IPS-15b (cell line): ENCODE results near the gene MYO15B.

ENCODE experiments used
- H3K27me3 ChIP-seq: one replicate; pipeline ENCODE4 v1.6.1; 2013; ENCODE audit warnings: low read length; ENCODE audit not compliant: control insufficient read depth, insufficient read depth
- H3K36me3 ChIP-seq: one replicate; pipeline ENCODE4 v1.6.1; 2013; ENCODE audit warnings: low read length; ENCODE audit not compliant: control insufficient read depth, insufficient read depth
- H3K4me1 ChIP-seq: one replicate; pipeline ENCODE4 v1.6.1; 2013; ENCODE audit warnings: mild to moderate bottlenecking, low read length; ENCODE audit not compliant: control insufficient read depth, insufficient read depth
- H3K4me3 ChIP-seq: one replicate; pipeline ENCODE4 v1.5.1; 2013; ENCODE audit warnings: low read depth, low read length
- H3K9ac ChIP-seq: one replicate; pipeline ENCODE4 v1.6.1; 2013; ENCODE audit warnings: low read depth, mild to moderate bottlenecking, low read length
- H3K9me3 ChIP-seq: one replicate; pipeline ENCODE4 v1.6.1; 2013; ENCODE audit warnings: mild to moderate bottlenecking, low read length; ENCODE audit not compliant: control insufficient read depth, insufficient read depth

Gene MYO15B

GRCh38 chr17:75614006-75614405 is 26.4 kb downstream of the MYO15B start:
- peaks cover 4% of the 10 kb centered on the region for H3K36me3 ChIP-seq
- H3K27me3 ChIP-seq = no peaks in the 10 kb centered on the region
- no peaks in the 10 kb centered on the region for H3K4me1 ChIP-seq
- H3K9ac ChIP-seq = no peak overlapping the region
- H3K4me3 ChIP-seq = no peak overlapping the region
- H3K9me3 ChIP-seq = no peaks in the 10 kb centered on the region

- Histone ChIP-seq H3K36me3 (peaks cover 4% of the 10 kb centered on the region), H3K4me1 (no peaks in the 10 kb centered on the region), H3K4me3 (no peak overlapping the region), H3K27me3 (no peaks in the 10 kb centered on the region), H3K9me3 (no peaks in the 10 kb centered on the region), H3K9ac (no peak overlapping the region)
Observed at GRCh38 chr17:75614556-75615270, 27.1 kb downstream of the MYO15B start.

- H3K4me3 ChIP-seq = no peak overlapping the region
- H3K27me3 ChIP-seq = no peaks in the 10 kb centered on the region
- no peaks in the 10 kb centered on the region for H3K9me3 ChIP-seq
- no peaks in the 10 kb centered on the region for H3K4me1 ChIP-seq
- no peak overlapping the region for H3K9ac ChIP-seq
- peaks cover 4% of the 10 kb centered on the region for H3K36me3 ChIP-seq
Observed at GRCh38 chr17:75615301-75615700, 27.7 kb downstream of the MYO15B start.

GRCh38 chr17:75616521-75617122 is 29.0 kb downstream of the MYO15B start:
- H3K27me3 ChIP-seq = no peaks in the 10 kb centered on the region

GRCh38 chr17:75617218-75617617 is 29.6 kb downstream of the MYO15B start:
- Histone ChIP-seq H3K4me3 (no peak overlapping the region), H3K4me1 (no peaks in the 10 kb centered on the region), H3K36me3 (peaks cover 4% of the 10 kb centered on the region), H3K9ac (no peak overlapping the region), H3K27me3 (no peaks in the 10 kb centered on the region), H3K9me3 (no peaks in the 10 kb centered on the region)

More at GRCh38 chr17:75616521-75617122, 29.0 kb downstream of the MYO15B start:
- no peaks in the 10 kb centered on the region for H3K9me3 ChIP-seq
- H3K36me3 ChIP-seq = peaks cover 4% of the 10 kb centered on the region
- no peak overlapping the region for H3K4me3 ChIP-seq
- H3K4me1 ChIP-seq = no peaks in the 10 kb centered on the region
- no peak overlapping the region for H3K9ac ChIP-seq

- Histone ChIP-seq H3K4me1 (no peaks in the 10 kb centered on the region), H3K27me3 (no peaks in the 10 kb centered on the region), H3K9ac (no peak overlapping the region), H3K9me3 (no peaks in the 10 kb centered on the region), H3K36me3 (peaks cover 4% of the 10 kb centered on the region), H3K4me3 (no peak overlapping the region)
Observed at GRCh38 chr17:75617675-75618074, 30.1 kb downstream of the MYO15B start.

GRCh38 chr17:75619506-75620431 is 32.2 kb downstream of the MYO15B start:
- Histone ChIP-seq H3K9ac (no peak overlapping the region), H3K4me3 (no peak overlapping the region), H3K9me3 (no peaks in the 10 kb centered on the region), H3K4me1 (no peaks in the 10 kb centered on the region), H3K36me3 (peaks cover 4% of the 10 kb centered on the region), H3K27me3 (no peaks in the 10 kb centered on the region)

- Histone ChIP-seq H3K4me3 (no peak overlapping the region), H3K36me3 (peaks cover 2% of the 10 kb centered on the region), H3K27me3 (no peaks in the 10 kb centered on the region), H3K9ac (no peak overlapping the region), H3K4me1 (no peaks in the 10 kb centered on the region), H3K9me3 (no peaks in the 10 kb centered on the region)
Observed at GRCh38 chr17:75621489-75621888, 33.9 kb downstream of the MYO15B start.

- Histone ChIP-seq H3K9ac (no peak overlapping the region), H3K36me3 (peaks cover 2% of the 10 kb centered on the region), H3K4me3 (no peak overlapping the region), H3K27me3 (no peaks in the 10 kb centered on the region), H3K4me1 (no peaks in the 10 kb centered on the region), H3K9me3 (no peaks in the 10 kb centered on the region)
Observed at GRCh38 chr17:75622076-75622475, 34.5 kb downstream of the MYO15B start.

- H3K4me3 ChIP-seq = no peak overlapping the region
- no peaks in the 10 kb centered on the region for H3K4me1 ChIP-seq
- peaks cover 2% of the 10 kb centered on the region for H3K36me3 ChIP-seq
- no peak overlapping the region for H3K9ac ChIP-seq
- no peaks in the 10 kb centered on the region for H3K9me3 ChIP-seq
- H3K27me3 ChIP-seq = no peaks in the 10 kb centered on the region
Observed at GRCh38 chr17:75622771-75623273, 35.2 kb downstream of the MYO15B start.

GRCh38 chr17:75623386-75623785 is 35.8 kb downstream of the MYO15B start:
- Histone ChIP-seq H3K9me3 (no peaks in the 10 kb centered on the region), H3K4me1 (no peaks in the 10 kb centered on the region), H3K36me3 (peaks cover 2% of the 10 kb centered on the region), H3K9ac (no peak overlapping the region), H3K4me3 (no peak overlapping the region), H3K27me3 (no peaks in the 10 kb centered on the region)
